ENCODE results near the gene CRHBP.
"Not testable (repeated sequence)": the region's sequence is repeated elsewhere in the genome, so short reads cannot be mapped to it uniquely, and the experiment has no call there.

Gene CRHBP, protein sequence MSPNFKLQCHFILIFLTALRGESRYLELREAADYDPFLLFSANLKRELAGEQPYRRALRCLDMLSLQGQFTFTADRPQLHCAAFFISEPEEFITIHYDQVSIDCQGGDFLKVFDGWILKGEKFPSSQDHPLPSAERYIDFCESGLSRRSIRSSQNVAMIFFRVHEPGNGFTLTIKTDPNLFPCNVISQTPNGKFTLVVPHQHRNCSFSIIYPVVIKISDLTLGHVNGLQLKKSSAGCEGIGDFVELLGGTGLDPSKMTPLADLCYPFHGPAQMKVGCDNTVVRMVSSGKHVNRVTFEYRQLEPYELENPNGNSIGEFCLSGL

GRCh38 chr5:76952795-76953536 lies at the start of gene CRHBP:
TSS of gene CRHBP (plus strand) at chr5:76953045. CDS start at chr5:76953135, 90 bp downstream.
- no peak within 1 kb of the TSS for H3K4me3 ChIP-seq (ENCODE audit: low read depth, low read length)
- no peak for DNase-seq (ENCODE audit: low read depth)
- no peak for TF ChIP-seq CTCF (IDR thresholded peaks at IDR 0.05; ENCODE audit: low read depth, low read length, missing control alignments)

DNA sequence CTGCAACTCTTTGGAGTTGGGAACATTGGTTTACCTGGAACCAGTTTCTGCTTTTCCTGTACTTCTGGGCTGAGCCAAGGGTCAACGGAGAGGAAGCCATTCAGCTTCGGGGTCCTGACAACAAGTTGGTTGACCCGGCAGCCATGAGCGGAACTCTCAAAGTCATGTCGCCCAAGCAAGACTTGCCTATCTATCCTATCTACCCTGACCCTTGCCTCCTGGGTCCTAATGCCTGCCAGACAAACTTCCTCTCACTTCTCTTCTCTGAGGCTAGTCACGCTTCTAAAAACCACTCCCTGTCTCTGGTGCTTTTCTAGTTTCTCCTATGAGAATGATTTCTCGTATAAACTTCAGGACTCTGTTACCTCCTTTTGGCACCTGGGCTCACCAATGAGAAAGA lies 44.7 kb upstream of the CRHBP start:
- H3K4me3 ChIP-seq (ENCODE audit: low read depth, low read length): no peak overlapping the region
- no peak for TF ChIP-seq CTCF (IDR thresholded peaks at IDR 0.05; ENCODE audit: low read depth, low read length, missing control alignments)
- DNase-seq (ENCODE audit: low read depth): no peak

- not testable (repeated sequence) for DNase-seq (ENCODE audit: low read depth); H3K4me3 ChIP-seq (ENCODE audit: low read depth, low read length)
Measured at GRCh38 chr5:76910344-76910933, 42.4 kb upstream of the CRHBP start.

GRCh38 chr5:76914671-76915070 lies 38.2 kb upstream of the CRHBP start:
- not testable (repeated sequence) for DNase-seq (ENCODE audit: low read depth); H3K4me3 ChIP-seq (ENCODE audit: low read depth, low read length)

DNA sequence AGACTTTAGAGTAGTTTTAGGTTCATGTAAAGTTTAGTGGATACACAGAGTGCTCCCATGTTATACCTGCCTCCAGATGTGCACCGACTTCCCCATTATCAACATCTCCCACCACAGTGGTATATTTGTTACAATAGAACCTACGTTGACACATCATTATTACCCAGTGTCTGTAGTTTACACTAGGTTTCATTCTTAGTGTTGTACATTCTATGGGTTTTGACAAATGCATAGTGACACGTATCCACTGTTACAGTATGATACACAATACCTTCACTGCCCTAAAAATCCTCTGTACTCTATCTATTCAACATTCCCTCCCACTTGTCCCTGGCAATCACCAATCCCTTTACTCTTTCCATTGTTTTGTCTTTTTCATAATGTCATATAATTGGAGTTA lies 34.3 kb upstream of the CRHBP start:
- no peak for DNase-seq (ENCODE audit: low read depth)

GRCh38 chr5:76920491-76920890 lies 32.4 kb upstream of the CRHBP start:
- no peak for DNase-seq (ENCODE audit: low read depth)
- no peak overlapping the region for H3K4me3 ChIP-seq (ENCODE audit: low read depth, low read length)
- TF ChIP-seq CTCF (IDR thresholded peaks at IDR 0.05; ENCODE audit: low read depth, low read length, missing control alignments): no peak

More for the DNA sequence above, 34.3 kb upstream of the CRHBP start:
- no peak for TF ChIP-seq CTCF (IDR thresholded peaks at IDR 0.05; ENCODE audit: low read depth, low read length, missing control alignments)
- H3K4me3 ChIP-seq (ENCODE audit: low read depth, low read length): no peak overlapping the region

DNA sequence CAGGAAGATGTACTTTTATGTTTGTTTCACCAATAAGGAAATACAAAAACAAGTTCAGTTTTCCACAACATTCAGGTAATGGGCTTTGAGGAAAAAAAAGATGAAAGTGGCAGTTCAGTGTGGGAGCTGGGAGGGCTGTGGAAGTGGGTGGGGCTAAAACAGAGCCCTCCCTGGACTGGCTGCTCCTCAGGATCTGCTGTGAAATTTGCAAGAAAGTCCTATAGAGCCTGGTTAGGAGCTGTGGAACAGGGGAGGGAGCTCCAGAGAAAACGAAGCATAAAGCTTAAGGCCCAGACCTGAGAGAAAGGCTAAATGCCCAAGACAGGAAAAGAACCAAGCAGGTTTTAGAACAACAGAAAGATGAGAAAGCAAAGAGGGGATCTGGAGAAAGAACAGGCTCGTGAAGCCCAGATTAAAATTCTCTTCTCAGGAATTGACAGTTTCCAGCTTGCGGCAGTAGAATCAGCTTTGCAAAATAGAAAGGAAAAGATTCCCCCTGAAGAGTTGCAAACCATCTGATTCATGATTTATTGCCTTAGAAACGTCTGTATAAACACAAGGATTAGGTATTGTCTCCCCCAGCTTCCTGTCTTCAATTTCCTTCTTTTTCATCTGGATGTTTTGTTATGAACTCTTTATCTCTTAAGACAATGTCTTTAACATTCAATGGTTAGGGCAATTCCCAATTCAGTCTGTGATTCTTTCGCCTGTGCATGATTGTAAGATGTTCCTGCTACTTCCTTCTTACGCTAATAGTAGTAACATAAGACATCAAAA lies 26.3 kb upstream of the CRHBP start:
- no peak for DNase-seq (ENCODE audit: low read depth)
- TF ChIP-seq CTCF (IDR thresholded peaks at IDR 0.05; ENCODE audit: low read depth, low read length, missing control alignments): no peak
- H3K4me3 ChIP-seq (ENCODE audit: low read depth, low read length): no peak overlapping the region

All from GM12864 (cell line).